NCI-H146 (cell line): ENCODE data around the gene VIL1.

Experiments used
- DNase-seq: peaks from one replicate; lab custom pipeline; 2025; lab: John Stamatoyannopoulos, UW

The VIL1 gene

DNA sequence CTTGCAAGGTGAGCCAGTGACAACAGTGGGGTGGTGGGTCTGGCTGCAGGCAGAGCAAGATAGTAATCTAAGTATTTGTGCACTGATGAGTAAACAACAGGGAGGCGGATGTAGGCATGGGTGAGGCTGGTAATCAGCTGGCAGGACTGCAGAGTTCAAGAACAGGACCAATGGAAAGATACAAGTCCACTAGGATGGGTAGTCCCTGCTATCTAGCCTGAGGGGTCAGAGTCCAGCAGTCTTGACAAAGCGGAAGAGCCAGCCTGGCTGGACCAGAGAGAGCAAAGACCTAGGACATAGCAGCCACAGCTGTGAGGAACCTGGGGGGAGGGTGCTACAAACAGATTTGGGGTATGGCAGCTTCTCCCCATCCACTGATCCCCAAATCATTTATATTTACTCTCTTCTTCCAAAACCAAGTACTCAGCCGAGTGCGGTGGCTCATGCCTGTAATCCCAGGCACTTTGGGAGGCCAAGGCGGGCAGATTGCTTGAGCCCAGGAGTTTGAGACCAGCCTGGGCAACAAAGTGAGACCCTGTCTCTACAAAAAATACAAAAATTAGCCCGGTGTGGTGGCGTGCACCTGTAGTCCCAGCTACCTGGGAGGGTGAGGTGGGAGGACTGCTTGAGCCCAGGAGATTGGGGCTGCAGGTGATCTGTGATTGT, 25.9 kb downstream of the VIL1 start:
- DNase-seq = no peak

GRCh38 chr2:218445602-218446001, 26.7 kb downstream of the VIL1 start:
- no peak for DNase-seq

- DNase-seq = no peak
Measured at GRCh38 chr2:218446547-218446946, 27.6 kb downstream of the VIL1 start.

DNA sequence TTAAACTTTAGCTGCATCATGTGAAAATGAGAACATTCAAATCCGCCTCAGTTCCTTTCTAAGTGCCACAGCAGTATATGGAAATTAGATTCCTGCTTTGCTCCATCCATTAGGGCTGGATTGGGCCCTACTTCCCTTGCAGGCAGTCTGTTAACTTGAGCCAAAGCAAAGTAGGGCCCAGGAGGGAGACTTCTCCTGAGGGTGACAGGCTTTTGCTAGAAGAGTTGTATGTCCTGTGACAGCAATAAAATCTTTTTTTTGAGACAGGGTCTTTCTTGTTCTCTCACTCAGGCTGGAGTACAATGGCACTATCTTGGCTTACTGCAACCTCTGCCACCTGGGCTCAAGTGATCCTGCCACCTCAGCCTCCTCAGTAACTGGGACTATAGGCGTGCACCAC, 28.1 kb downstream of the VIL1 start:
- no peak for DNase-seq

- peak; percentile 55 for DNase-seq
Measured at GRCh38 chr2:218448934-218449333, 30.0 kb downstream of the VIL1 start.

DNA sequence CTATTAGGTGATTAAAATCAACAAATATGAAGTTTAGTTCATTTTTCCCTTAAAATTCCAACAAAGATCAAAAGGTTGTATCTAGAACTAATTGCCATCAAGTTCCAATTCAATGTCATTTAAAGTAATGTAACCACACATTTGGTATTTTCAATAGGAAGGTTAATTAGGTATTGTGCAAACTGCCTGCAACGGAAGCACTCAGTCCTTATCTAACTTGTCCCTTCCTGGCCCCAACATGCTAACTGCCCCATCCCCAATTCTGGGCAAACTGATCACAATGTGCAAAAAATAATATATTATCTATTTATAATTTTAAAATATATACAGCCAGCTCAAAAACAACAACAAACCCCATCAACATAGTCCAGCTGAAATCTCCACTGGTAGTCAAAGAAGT, 33.2 kb downstream of the VIL1 start:
- DNase-seq = no peak

DNA sequence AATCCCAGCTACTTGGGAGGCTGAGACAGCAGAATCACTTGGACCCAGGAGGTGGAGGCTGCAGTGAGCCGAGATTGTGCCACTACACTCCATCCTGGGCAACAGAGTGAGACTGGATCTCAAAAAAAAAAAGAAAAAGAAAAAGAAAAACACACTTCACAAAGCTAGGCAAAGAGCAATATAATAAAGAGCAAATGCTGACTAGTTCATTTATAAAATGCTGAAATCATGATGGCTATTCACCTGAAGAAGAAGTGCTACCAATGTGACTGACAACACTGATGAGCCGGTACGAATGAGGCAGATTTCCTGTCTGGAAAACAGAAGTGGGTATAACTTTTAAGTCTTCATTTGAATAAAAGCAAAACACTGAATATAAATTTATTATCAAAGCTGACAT, 37.9 kb downstream of the VIL1 start:
- no peak for DNase-seq

DNA sequence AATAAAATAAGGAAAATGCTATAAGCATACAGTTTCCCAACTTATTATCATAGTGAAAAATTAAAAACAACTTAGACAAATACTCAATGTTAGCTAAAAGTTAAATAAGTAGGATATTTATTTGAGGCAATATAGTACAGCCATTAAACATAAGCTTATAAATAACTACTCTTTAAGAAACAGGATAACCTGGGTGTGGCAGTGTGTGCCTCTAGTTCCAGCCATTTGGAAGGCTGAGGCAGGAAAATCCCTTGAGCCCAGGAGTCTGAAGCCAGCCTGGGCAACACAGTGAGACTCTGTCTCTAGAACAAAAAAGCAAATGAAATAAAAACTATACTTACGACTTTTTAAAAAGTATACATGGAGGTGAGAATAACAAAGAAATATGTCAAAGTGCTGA, 39.7 kb downstream of the VIL1 start:
- DNase-seq = no peak

- no peak for DNase-seq
Measured at GRCh38 chr2:218465987-218466633, 47.2 kb downstream of the VIL1 start.

- no peak for DNase-seq
Measured at GRCh38 chr2:218470448-218470847, 51.5 kb downstream of the VIL1 start.

DNA sequence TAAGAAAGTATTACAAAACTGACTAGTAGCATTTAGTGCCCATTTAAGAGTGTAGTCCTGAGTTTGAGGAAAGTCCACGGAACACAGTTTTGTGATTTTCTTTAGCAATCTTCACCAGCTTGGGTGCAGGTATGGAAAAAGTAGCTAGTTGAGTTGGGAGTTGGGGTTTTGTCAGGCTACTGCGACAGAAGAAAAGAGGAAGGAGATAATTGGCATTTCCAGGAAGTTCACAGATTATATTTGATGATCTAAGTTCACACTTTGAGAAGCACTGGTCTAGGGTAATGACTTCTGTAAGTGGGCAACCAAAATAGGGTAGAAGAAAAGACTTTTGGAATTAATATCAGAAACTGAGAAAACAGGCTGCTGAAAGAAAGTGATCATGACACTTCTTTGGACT, 52.1 kb downstream of the VIL1 start:
- no peak for DNase-seq

- DNase-seq = no peak
Measured at GRCh38 chr2:218471982-218472381, 53.1 kb downstream of the VIL1 start.

DNA sequence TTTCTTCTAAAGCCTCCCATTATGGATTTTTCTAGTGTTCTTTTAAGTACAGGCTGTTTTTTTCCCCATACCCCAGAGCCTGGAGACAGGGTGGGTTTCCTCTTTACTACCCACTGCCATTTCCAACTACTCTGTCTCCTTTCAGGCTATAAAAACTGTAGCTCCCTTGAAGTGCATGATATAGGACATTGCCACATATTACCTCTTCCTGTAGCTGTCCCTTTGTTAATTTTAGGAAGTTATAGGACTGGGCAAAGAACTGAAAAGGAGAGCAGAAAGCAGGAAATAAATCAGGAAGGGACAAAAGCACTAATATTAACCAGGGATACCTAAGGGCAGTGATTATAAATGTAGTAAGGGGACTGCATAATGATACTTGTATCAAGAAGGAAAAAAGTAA, 54.1 kb downstream of the VIL1 start:
- no peak for DNase-seq

- no peak for DNase-seq
Measured at GRCh38 chr2:218474527-218474926, 55.6 kb downstream of the VIL1 start.

DNA sequence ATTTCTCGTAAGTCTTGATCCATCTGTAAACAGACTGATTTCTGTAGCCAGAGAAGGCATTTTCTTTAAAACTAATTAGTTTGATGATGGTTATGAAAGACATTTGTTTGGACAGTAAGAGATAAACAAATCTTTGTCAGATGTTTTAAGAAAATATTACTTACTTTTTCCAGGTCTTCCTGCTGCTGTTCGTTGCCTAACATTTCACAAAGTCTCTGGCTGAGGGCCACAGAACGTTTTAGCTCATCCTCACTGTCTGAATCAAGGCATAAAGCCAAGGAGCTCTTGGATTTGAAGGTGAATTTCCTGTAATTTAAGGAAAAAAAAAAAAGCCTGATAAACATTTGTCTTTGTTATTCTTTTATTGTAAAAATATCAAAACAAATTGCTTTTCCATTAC, 57.8 kb downstream of the VIL1 start:
- no peak for DNase-seq

DNA sequence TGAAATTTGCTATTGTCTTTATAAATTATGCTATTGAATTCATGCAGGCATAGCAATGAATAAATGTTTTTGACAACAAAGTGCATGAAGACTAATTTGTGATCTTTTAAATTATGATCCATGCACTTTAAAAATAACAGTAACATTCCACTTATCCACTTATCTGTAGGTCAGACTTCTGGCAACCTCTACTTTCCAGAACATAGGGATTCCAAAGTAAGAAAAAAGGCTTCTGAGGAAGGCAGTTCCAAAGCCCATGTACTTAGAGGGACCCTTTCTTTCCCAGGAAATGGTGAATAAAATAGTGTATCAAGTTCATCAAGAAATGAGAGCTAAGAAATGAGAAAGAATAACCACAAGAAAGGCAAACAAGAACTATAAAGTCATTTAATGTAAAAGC, 58.3 kb downstream of the VIL1 start:
- no peak for DNase-seq

- no peak for DNase-seq
Measured at GRCh38 chr2:218478544-218478943, 59.6 kb downstream of the VIL1 start.

GRCh38 chr2:218479595-218479994, 60.7 kb downstream of the VIL1 start:
- no peak for DNase-seq

DNA sequence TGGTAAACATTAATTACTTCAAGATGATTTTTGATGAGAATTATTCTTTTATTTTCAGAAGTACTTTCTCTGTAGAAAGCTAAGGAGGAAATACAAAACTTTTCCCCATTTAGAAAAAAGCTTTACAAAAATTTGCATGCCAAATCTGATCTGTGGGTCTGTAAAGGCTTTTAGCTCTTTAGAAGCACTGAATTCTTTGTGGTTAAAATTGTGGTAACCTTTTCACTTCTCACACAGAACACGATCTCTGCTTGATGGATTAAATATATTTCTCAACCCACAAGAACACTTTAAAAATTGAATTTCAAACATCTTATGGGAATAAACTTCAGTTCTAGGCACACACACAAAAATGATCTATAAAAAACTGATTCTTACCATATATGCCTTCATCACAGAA, 63.7 kb downstream of the VIL1 start:
- no peak for DNase-seq

GRCh38 chr2:218485986-218486667, 67.2 kb downstream of the VIL1 start:
- no peak for DNase-seq

- DNase-seq = no peak
Measured at GRCh38 chr2:218500501-218501060, 81.7 kb downstream of the VIL1 start.

GRCh38 chr2:218501665-218502064, 82.7 kb downstream of the VIL1 start:
- no peak for DNase-seq
